ENCODE data around the gene EME2. TPM values are rescaled to one million over a fixed set of nuclear protein-coding genes. Genes with fewer than 3 reads are reported as not detected.

The EME2 gene
- total RNA-seq, 5 donors from 2014 or later (not counting 1 experiment from before 2014, with no cell fraction given), result 23.0 to 50.6 (median 34.5) TPM

DNA sequence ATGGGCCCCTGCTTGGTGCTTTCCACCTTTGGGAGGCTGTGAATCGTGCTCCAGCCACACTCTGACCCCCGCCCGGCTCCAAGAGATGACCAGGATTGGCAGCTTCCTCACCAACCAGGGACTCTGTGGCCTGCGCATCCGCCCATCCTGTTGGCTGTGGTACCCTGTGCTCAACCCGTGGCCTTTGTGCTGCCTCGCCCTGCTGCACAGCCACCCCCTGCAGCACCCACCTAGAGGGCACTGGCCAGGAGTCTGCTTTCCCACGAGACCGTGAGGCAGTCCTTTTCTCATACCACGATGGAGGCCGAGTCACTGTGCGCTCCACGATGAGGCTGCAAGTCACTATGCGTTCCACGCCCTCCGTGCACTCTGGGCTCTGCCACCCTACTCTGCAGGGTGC, 20.7 kb upstream of the EME2 start:
- DNase-seq, result no peak
- Histone ChIP-seq H3K9me3 (no peaks in the 10 kb centered on the region), H3K27ac (ENCODE audit: low read length) (no peak overlapping the region), H3K4me1 (ENCODE audit: control insufficient read depth in 1 of 2, extremely low read depth in 1 of 2, insufficient read depth in 2 of 2, low read length in 2 of 2) (peaks cover 0 to 2% of the 10 kb centered on the region in 2 experiments), H3K36me3 (ENCODE audit: control insufficient read depth in 2 of 2, extremely low read depth in 1 of 2, insufficient read depth in 1 of 2, low read length in 1 of 2) (peaks cover 28 to 61% of the 10 kb centered on the region in 2 donors), H3K4me3 (ENCODE audit: control insufficient read depth in 1 of 2, extremely low read depth in 1 of 2, low read length in 1 of 2) (no peak overlapping the region), H3K27me3 (replicated peaks in 1 of 2; ENCODE audit: control insufficient read depth in 2 of 2, extremely low read depth in 1 of 2, insufficient read depth in 2 of 2, low read length in 1 of 2) (no peaks in the 10 kb centered on the region)
- Mint-ChIP-seq H3K4me3 (no peak overlapping the region), H3K27me3 (no peaks in the 10 kb centered on the region), H3K4me1 (peaks cover 4 to 10% (median 6%) of the 10 kb centered on the region in 3 donors), H3K27ac (no peak overlapping the region), H3K36me3 (peaks cover 25% of the 10 kb centered on the region), H3K9me3 (no peaks in the 10 kb centered on the region)
- ATAC-seq (replicated peaks in 1 of 4), result no peak
- WGBS (ENCODE audit: insufficient coverage), result 96% methylated on average over 16 of the region's 16 CpGs
- ChIA-PET POLR2A (no interaction called here), CTCF (no interaction called here)

DNA sequence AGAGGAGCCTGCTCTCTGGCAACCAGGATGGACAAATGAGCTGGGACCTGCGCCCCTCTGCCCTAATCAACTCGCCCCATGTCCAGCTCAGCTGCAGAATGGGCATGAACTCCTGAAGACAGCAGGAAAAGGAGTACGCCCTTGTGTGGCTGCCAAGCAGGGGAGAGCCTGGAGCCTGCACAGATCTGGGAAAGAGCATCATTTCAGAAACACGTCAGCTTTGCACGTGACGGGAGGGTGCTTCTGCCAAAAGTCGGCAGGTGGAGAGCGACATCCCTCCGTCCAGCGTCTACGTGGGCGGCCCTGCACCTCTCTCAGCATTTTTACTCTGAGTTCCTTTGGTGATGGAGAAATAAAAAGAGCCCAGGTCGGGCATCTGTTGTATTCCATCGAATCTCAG, 19.8 kb upstream of the EME2 start:
- H3K36me3 Mint-ChIP-seq, result peaks cover 25% of the 10 kb centered on the region
- no peaks in the 10 kb centered on the region for H3K27me3 ChIP-seq (replicated peaks in 1 of 2; ENCODE audit: control insufficient read depth in 2 of 2, extremely low read depth in 1 of 2, insufficient read depth in 2 of 2, low read length in 1 of 2)
- WGBS (ENCODE audit: insufficient coverage), result 100% methylated on average over 8 of the region's 14 CpGs
- CTCF ChIA-PET, result no interaction called here
- H3K4me3 Mint-ChIP-seq, result no peak overlapping the region
- H3K4me1 ChIP-seq (ENCODE audit: control insufficient read depth in 1 of 2, extremely low read depth in 1 of 2, insufficient read depth in 2 of 2, low read length in 2 of 2), result peaks cover 0 to 11% of the 10 kb centered on the region in 2 experiments
- no peaks in the 10 kb centered on the region for H3K27me3 Mint-ChIP-seq
- DNase-seq (no peak), ATAC-seq (replicated peaks in 1 of 4) (no peak)
- peaks cover 26 to 52% of the 10 kb centered on the region in 2 donors for H3K36me3 ChIP-seq (ENCODE audit: control insufficient read depth in 2 of 2, extremely low read depth in 1 of 2, insufficient read depth in 1 of 2, low read length in 1 of 2)
- H3K27ac ChIP-seq (ENCODE audit: low read length), result no peak overlapping the region
- H3K4me1 Mint-ChIP-seq, result peaks cover 6 to 18% (median 9%) of the 10 kb centered on the region in 3 donors
- no peaks in the 10 kb centered on the region for H3K9me3 Mint-ChIP-seq
- no peaks in the 10 kb centered on the region for H3K9me3 ChIP-seq
- POLR2A ChIA-PET, result no interaction called here
- no peak overlapping the region for H3K4me3 ChIP-seq (ENCODE audit: control insufficient read depth in 1 of 2, extremely low read depth in 1 of 2, low read length in 1 of 2)
- no peak overlapping the region for H3K27ac Mint-ChIP-seq

DNA sequence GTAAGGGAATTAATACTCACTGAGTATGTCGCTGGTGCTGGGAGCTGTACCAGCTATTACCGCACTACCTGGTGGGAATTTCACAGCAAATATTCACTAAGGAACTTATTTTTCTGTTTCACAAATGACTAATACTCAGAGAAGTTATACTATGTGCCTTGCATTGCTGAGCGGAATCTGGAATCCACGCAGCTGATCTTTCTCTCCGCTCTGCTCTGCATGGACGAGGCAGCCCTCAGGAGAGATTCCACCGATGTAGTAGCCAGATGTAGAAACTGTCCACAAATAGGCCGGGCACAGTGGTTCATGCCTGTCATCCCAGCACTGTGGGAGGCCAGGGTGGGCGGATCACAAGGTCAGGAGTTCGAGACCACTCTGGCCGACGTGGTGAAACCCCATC, 18.4 kb upstream of the EME2 start:
- Histone ChIP-seq H3K27me3 (replicated peaks in 1 of 2; ENCODE audit: control insufficient read depth in 2 of 2, extremely low read depth in 1 of 2, insufficient read depth in 2 of 2, low read length in 1 of 2) (no peaks in the 10 kb centered on the region), H3K27ac (ENCODE audit: low read length) (no peak overlapping the region), H3K9me3 (no peaks in the 10 kb centered on the region), H3K36me3 (ENCODE audit: control insufficient read depth in 2 of 2, extremely low read depth in 1 of 2, insufficient read depth in 1 of 2, low read length in 1 of 2) (peaks cover 24 to 44% of the 10 kb centered on the region in 2 donors), H3K4me1 (ENCODE audit: control insufficient read depth in 1 of 2, extremely low read depth in 1 of 2, insufficient read depth in 2 of 2, low read length in 2 of 2) (peaks cover 0 to 14% of the 10 kb centered on the region in 2 experiments), H3K4me3 (ENCODE audit: control insufficient read depth in 1 of 2, extremely low read depth in 1 of 2, low read length in 1 of 2) (no peak overlapping the region)
- Mint-ChIP-seq H3K4me3 (no peak overlapping the region), H3K9me3 (no peaks in the 10 kb centered on the region), H3K4me1 (peaks cover 6 to 20% (median 9%) of the 10 kb centered on the region in 3 donors), H3K27me3 (no peaks in the 10 kb centered on the region), H3K36me3 (peaks cover 20% of the 10 kb centered on the region), H3K27ac (peak overlapping the region in 1 of 2 donors; percentile 11)
- CTCF ChIA-PET, result no interaction called here
- POLR2A ChIA-PET, result no interaction called here
- DNase-seq (no peak), ATAC-seq (replicated peaks in 1 of 4) (no peak)
- 90% methylated on average over 10 of the region's 12 CpGs for WGBS (ENCODE audit: insufficient coverage)

DNA sequence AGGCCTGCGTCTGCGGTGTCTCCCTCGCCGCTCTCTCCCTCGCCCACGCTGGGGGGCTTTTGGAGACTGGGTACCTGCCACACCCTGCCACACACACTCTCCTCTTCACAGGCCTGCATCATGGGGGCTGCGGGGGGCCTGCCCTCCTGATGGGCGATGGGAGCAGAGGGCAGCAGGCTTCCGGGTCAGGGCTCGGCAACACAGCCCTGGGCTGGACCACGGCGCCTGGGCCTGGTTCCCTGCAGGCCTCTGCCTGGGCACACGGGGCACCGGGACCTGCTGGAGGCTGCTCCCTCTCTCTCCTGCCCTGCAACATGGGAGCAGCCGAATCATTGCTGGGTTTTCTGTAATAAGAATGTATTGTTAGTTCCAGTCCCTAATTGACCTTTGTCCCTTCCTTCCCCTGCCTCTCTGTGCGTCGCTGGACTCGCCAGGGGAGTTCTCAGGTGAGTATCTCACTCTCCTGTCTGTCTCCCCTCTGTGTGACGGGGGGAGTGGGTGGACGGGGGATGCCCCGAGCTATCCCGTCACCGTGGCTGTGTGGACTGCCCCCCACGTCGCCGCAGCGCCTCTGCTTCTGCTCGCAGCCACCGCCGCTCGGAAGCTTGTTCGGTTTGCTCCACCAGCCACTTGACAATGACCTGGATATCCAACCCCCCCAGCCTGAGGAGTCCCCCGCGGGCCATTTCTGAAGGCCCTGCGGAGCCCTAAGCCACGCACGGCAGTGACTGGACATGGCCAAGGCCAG, 14.7 kb upstream of the EME2 start:
- ATAC-seq (replicated peaks in 1 of 4), result no peak
- H3K4me1 ChIP-seq (ENCODE audit: control insufficient read depth in 1 of 2, extremely low read depth in 1 of 2, insufficient read depth in 2 of 2, low read length in 2 of 2), result peaks cover 0 to 14% of the 10 kb centered on the region in 2 experiments
- H3K9me3 ChIP-seq, result no peaks in the 10 kb centered on the region
- no peak overlapping the region for H3K4me3 ChIP-seq (ENCODE audit: control insufficient read depth in 1 of 2, extremely low read depth in 1 of 2, low read length in 1 of 2)
- peaks cover 16% of the 10 kb centered on the region for H3K36me3 Mint-ChIP-seq
- ChIA-PET CTCF (no interaction called here), POLR2A (no interaction called here)
- H3K4me1 Mint-ChIP-seq, result peaks cover 6 to 20% (median 9%) of the 10 kb centered on the region in 3 donors
- no peaks in the 10 kb centered on the region for H3K27me3 ChIP-seq (replicated peaks in 1 of 2; ENCODE audit: control insufficient read depth in 2 of 2, extremely low read depth in 1 of 2, insufficient read depth in 2 of 2, low read length in 1 of 2)
- H3K9me3 Mint-ChIP-seq, result no peaks in the 10 kb centered on the region
- WGBS (ENCODE audit: insufficient coverage), result 95% methylated on average over 18 of the region's 37 CpGs
- no peak for DNase-seq
- peak overlapping the region in 1 of 2 donors; percentile 77 for H3K27ac Mint-ChIP-seq
- H3K4me3 Mint-ChIP-seq, result no peak overlapping the region
- H3K27me3 Mint-ChIP-seq, result no peaks in the 10 kb centered on the region
- peaks cover 25 to 39% of the 10 kb centered on the region in 2 donors for H3K36me3 ChIP-seq (ENCODE audit: control insufficient read depth in 2 of 2, extremely low read depth in 1 of 2, insufficient read depth in 1 of 2, low read length in 1 of 2)
- H3K27ac ChIP-seq (ENCODE audit: low read length), result no peak overlapping the region

DNA sequence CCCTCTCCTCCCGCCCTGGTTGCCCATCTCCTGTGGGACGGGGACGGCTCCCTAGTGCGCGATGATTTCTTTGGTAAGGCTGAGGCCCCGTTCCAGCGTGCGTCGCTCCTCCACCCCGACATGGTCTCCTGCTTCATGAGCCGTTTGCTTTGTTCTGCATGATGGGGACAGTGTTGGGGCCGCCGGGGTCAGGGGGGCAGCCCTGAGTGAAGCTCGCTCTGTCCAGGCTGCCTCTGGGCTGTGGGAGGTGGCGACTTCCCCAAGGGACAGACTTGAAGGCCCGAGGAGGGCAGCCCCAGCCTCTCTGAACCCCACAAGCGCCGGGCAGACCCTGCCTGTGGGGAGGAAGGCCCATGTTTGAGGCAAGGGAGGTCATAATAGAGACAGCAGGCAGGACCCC, 13.7 kb upstream of the EME2 start:
- Mint-ChIP-seq H3K4me3 (no peak overlapping the region), H3K27ac (no peak overlapping the region), H3K36me3 (peaks cover 14% of the 10 kb centered on the region), H3K9me3 (no peaks in the 10 kb centered on the region), H3K27me3 (no peaks in the 10 kb centered on the region), H3K4me1 (peaks cover 6 to 20% (median 9%) of the 10 kb centered on the region in 3 donors)
- CTCF ChIA-PET, result no interaction called here
- H3K36me3 ChIP-seq (ENCODE audit: control insufficient read depth in 2 of 2, extremely low read depth in 1 of 2, insufficient read depth in 1 of 2, low read length in 1 of 2), result peaks cover 22 to 41% of the 10 kb centered on the region in 2 donors
- no peaks in the 10 kb centered on the region for H3K27me3 ChIP-seq (replicated peaks in 1 of 2; ENCODE audit: control insufficient read depth in 2 of 2, extremely low read depth in 1 of 2, insufficient read depth in 2 of 2, low read length in 1 of 2)
- 98% methylated on average over 7 of the region's 18 CpGs for WGBS (ENCODE audit: insufficient coverage)
- H3K9me3 ChIP-seq, result no peaks in the 10 kb centered on the region
- no peak overlapping the region for H3K4me3 ChIP-seq (ENCODE audit: control insufficient read depth in 1 of 2, extremely low read depth in 1 of 2, low read length in 1 of 2)
- ATAC-seq (replicated peaks in 1 of 4) (no peak), DNase-seq (no peak)
- H3K4me1 ChIP-seq (ENCODE audit: control insufficient read depth in 1 of 2, extremely low read depth in 1 of 2, insufficient read depth in 2 of 2, low read length in 2 of 2), result peaks cover 0 to 14% of the 10 kb centered on the region in 2 experiments
- POLR2A ChIA-PET, result no interaction called here
- H3K27ac ChIP-seq (ENCODE audit: low read length), result no peak overlapping the region

DNA sequence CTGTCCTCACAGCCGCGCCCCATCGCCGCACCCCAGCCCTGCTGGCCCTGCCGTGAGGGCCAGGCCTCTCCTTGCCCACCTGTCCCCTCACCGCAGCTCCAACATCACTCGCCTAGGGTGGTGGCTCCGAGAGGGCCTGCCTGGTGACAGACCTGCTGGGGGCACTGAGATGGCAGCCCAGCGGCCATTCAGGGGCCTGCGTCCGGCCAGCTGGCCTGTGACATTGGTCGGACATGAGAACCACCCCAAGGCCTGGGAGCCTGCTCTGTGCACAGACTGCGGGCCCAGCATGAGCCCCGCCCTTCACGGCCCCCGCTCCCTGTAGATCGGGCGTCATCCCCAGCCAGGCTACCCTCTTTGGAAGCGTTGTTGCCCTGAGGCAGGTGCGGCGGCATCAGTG, 13.1 kb upstream of the EME2 start:
- Histone ChIP-seq H3K4me1 (ENCODE audit: control insufficient read depth in 1 of 2, extremely low read depth in 1 of 2, insufficient read depth in 2 of 2, low read length in 2 of 2) (peaks cover 0 to 14% of the 10 kb centered on the region in 2 experiments), H3K9me3 (no peaks in the 10 kb centered on the region), H3K36me3 (ENCODE audit: control insufficient read depth in 2 of 2, extremely low read depth in 1 of 2, insufficient read depth in 1 of 2, low read length in 1 of 2) (peaks cover 24 to 40% of the 10 kb centered on the region in 2 donors), H3K27me3 (replicated peaks in 1 of 2; ENCODE audit: control insufficient read depth in 2 of 2, extremely low read depth in 1 of 2, insufficient read depth in 2 of 2, low read length in 1 of 2) (no peaks in the 10 kb centered on the region), H3K27ac (ENCODE audit: low read length) (no peak overlapping the region), H3K4me3 (ENCODE audit: control insufficient read depth in 1 of 2, extremely low read depth in 1 of 2, low read length in 1 of 2) (no peak overlapping the region)
- Mint-ChIP-seq H3K27ac (no peak overlapping the region), H3K9me3 (no peaks in the 10 kb centered on the region), H3K4me1 (peaks cover 6 to 20% (median 9%) of the 10 kb centered on the region in 3 donors), H3K36me3 (peaks cover 14% of the 10 kb centered on the region), H3K27me3 (no peaks in the 10 kb centered on the region), H3K4me3 (no peak overlapping the region)
- ChIA-PET POLR2A (no interaction called here), CTCF (no interaction called here)
- WGBS (ENCODE audit: insufficient coverage), result 96% methylated on average over 19 of the region's 21 CpGs
- DNase-seq, result no peak
- no peak for ATAC-seq (replicated peaks in 1 of 4)
